Astrocyte of the spinal cord (primary cell): Measurements from ENCODE around the gene SLC38A10.

Experiments used
- DNase-seq: peaks from one replicate; pipeline ENCODE4 v3.0.0; 2011; ENCODE audit warnings: low read depth, low spot score
- H3K4me3 ChIP-seq: 2 replicates; pipeline ENCODE4 v1.5.1; 2011; ENCODE audit warnings: low read depth, mild to moderate bottlenecking, low read length, moderate library complexity
- in situ Hi-C: cut with HindIII; loops from 2 replicates; pipeline ENCODE4 v1.10.0; 2017; ENCODE audit warnings: low sequenced_read_pairs
- TF ChIP-seq, protein P1 (sequence below): IDR thresholded peaks from 2 replicates; pipeline ENCODE4 v1.5.1; 2012; ENCODE audit warnings: low read depth, mild to moderate bottlenecking, low read length, inconsistent platforms

SLC38A10 gene

DNA sequence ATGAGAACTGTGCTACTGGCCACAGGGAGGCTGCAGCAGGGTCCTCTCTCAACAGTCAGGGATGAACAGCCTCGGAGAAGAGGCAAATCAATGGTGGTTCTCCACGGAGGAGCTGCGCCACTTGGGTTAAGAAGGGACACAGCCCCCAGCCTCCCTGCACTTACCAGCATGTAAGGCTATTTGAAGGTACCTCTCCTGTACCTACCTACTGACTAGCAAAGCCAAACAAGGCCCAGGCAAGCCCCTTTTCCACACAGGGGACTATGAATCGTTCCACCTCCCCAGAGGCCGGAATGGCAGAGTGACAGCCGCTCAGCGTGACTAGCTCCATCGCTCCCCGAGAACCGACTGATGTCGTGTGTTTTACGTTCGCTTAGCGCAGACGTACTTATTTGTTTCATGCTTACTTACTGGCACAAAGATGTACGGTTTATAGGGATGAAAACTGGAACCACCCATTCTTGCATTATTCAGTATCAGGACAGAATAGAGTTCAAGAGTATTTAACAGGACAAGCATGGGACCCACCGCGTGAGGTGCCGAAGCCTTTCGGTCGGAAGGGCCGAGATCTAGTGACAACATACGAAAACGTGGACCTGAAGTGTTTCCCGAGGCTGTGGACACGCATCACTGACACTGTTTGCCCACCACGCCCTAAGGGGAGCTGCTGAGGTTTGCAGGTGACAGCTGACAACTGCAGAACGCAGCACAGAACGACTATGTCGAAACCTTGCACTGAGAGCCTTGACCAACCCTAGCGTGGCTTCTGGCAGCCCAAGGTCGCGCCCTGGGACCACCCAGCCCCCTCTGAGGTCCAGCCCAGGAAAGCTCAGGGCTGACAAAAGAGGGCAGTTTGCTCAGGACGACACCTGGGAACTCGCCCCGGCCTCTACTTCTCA is 57.3 kb downstream of the SLC38A10 start:
- TF ChIP-seq, protein P1, sequence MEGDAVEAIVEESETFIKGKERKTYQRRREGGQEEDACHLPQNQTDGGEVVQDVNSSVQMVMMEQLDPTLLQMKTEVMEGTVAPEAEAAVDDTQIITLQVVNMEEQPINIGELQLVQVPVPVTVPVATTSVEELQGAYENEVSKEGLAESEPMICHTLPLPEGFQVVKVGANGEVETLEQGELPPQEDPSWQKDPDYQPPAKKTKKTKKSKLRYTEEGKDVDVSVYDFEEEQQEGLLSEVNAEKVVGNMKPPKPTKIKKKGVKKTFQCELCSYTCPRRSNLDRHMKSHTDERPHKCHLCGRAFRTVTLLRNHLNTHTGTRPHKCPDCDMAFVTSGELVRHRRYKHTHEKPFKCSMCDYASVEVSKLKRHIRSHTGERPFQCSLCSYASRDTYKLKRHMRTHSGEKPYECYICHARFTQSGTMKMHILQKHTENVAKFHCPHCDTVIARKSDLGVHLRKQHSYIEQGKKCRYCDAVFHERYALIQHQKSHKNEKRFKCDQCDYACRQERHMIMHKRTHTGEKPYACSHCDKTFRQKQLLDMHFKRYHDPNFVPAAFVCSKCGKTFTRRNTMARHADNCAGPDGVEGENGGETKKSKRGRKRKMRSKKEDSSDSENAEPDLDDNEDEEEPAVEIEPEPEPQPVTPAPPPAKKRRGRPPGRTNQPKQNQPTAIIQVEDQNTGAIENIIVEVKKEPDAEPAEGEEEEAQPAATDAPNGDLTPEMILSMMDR: no peak
- peak overlapping the region; percentile 80 for H3K4me3 ChIP-seq
- in situ Hi-C loops: no loop called here
- no peak for DNase-seq

DNA sequence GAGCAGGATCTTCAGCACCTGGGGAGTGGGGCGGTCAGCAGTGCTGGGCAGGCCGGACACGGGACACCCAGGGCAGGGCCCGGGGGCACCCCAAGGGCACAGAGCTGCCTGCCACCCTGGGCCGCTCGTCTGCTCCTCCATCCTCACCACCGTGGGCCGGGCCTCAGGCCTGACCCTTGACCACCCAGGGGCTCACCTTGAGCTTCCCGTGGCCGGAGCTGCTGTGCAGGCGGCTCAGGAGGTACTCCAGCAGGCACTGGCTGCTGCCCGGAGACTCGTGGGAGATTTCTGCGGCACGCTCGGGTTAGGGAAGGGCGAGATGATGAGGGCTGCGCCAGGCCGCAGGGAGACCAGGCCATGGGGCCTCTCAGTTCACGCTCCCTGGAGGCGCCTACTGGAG is 58.3 kb downstream of the SLC38A10 start:
- H3K4me3 ChIP-seq: no peak overlapping the region
- DNase-seq: no peak
- TF ChIP-seq, protein P1: no peak
- in situ Hi-C loops: no loop called here

DNA sequence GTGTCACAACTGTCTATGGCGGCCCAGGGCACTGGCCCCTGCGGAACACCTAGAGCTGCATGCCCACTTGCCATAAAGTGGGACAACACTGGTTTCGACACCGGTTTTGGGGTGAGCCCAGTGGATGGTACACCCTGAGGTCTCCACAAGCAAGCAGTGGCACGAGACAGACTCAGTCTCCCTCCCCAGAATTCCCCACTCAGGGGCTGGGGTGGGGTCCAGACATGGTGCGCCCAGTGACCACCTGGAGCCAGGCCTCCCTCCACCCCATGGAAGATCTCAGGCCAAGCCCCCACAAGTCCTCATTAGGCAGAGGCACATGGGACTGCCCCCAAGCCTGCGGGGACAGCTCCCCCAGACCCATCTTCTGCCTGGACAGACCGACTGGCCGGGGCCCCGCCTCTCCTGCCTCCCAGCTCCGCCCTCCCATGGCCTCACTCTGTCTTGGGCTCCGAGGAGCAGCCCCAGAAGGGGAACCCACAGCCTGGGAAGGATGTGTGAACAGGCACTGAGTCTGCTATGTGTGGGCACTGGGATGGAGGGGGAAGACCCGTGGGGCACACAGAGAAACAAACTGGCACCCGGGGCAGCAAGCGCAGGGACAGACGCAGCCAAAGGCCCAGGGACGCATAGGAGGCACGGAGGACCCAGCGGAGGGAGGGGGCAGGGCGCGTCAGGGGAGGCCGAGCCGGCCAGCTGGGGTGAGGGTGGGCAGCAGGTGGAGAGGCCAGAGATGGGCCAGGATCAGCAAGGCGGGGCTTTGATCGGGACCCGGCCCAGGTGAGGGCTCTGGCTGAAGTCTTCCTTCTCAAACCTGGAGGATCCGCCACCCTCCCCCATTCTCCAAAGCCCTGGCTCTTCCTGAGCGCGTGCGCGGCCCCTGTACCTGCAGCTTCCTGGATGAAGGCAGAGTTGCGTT is 59.0 kb downstream of the SLC38A10 start:
- in situ Hi-C loops: no loop called here
- no peak overlapping the region for H3K4me3 ChIP-seq
- DNase-seq: no peak
- TF ChIP-seq, protein P1: no peak

DNA sequence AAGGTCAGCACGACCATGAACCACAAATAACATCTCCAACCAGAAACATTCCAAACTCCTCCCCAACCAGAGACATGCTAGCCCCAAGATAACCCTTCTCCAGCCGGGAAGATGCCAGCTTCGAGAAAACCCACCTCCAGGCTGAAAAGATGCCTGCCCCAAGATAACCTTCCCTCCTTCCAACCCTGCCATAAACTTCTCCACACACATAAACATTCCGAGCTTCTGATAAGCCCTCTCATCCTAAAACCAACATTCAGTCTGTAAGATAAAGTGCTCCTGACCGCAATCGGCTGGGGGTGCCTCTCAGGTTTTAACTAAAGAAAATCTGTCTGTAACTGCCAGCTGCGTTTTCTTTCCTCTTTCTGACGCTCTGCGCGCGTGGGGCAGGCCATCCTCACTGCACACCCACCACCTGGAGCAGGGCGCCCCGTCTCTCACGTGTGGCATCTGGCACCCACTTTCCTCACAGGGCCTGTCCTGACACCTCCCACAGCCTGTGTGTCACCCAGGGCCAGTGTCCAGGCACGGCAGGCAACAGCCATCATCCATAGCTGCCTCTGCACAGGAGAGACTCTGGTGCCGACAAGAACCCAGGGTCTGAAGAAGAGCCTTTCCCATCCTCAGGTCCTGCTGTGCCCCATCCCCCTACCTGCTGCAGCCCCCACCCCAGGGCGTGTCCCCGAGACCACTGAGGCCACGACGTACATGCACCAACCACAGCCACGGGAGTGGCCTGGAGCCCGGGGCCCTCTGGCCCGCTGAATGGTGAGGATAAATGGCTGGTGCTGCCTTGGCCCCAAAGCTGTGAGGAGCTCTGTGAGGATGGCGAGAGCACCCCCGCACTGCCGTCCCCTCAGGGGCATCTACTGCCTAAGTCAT is 59.9 kb downstream of the SLC38A10 start:
- TF ChIP-seq, protein P1: no peak
- in situ Hi-C loops: no loop called here
- no peak overlapping the region for H3K4me3 ChIP-seq
- no peak for DNase-seq

DNA sequence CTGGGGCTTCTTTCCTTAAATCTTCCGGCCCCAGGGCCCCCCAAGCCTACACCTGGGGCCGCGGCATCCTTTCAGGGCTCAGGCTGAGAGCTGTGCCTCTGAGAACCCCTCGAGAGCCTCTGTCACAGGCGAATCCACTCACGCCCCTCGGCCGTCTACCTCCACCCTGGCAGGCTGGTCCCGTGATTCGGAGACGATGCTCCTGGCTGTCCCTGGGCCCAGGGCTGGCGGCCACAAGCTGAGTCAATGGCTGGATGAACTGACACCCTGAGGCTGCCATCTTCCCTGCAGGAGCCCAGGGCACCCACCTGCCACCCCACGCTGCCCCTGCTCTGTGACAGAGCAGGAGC is 60.6 kb downstream of the SLC38A10 start:
- in situ Hi-C loops: no loop called here
- no peak for DNase-seq
- no peak overlapping the region for H3K4me3 ChIP-seq
- TF ChIP-seq, protein P1: no peak
